Measurements from ENCODE around the gene CCND2. TPM values are rescaled to one million over a fixed set of nuclear protein-coding genes. Genes with fewer than 3 reads are reported as not detected.

Gene CCND2
- total and polyA plus RNA-seq, 2 of the 8 experiments (the other 6 are each of a cell fraction or from before 2014, with no cell fraction given): 41.7 to 223 TPM

DNA sequence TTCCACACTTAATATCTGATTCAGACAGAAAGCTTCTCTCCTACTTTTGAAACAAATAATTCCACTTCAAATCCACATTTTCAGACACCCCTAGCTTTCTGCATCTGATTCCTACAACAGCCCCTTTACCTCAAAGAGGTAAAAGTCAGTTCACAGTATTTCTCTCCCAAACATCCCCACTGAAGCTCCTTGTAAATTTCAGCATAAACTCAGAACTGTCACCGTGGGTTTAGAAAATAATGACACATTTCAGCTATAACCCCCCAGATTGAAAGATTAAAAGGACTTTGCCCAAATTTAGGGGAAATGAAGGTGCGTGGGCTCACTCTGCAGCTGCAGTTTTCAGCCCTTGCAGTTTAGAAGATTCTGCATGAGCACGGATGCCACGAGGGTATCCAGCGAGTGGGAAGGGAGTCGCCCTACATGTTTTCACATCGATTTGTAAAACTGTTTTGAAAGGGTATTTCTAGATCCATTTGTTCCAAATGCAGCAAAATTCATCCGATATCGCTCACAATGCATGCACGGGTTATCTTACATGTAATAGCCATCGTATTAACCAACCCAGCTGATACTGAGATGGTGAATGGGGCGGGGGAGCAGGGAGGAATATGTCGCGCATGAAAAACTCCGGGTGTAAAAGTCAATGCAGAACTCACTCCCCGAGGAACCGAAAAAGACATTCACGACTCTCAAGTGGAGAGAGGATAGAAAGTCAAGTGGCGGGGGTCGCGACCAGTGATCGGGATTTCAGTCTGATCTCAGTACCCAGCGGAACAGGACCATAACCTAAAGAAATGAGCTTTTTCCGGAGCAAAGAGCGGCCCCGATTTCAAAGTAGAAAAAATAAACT is 5.0 kb upstream of the CCND2 start:
- H4K5ac ChIP-seq (ENCODE audit: insufficient read length, low read depth, low read length): no peak overlapping the region
- DNase-seq (ENCODE audit: low read depth in 1 of 2, low spot score in 2 of 2) (no peak), FAIRE-seq (no peak)
- H3K79me1 ChIP-seq (ENCODE audit: low read depth, low read length): no peaks in the 10 kb centered on the region
- peak overlapping the region; percentile 27 for H4K91ac ChIP-seq (replicated peaks; ENCODE audit: insufficient read length, low read length)
- H3K9ac ChIP-seq (replicated peaks in 1 of 4; ENCODE audit: extremely low read depth in 1 of 4, low read depth in 3 of 4, low read length in 3 of 4): peak overlapping the region in 2 of 4 experiments; percentile 35 to 53; a peak in 2 of 7 replicates
- no peak overlapping the region for H2BK20ac ChIP-seq (ENCODE audit: low read length)
- no peaks in the 10 kb centered on the region for H3K79me2 ChIP-seq (ENCODE audit: control insufficient read depth in 1 of 2, insufficient read depth in 2 of 2, low read length in 2 of 2)
- no peak overlapping the region for H2AK5ac ChIP-seq (ENCODE audit: low read depth, low read length)
- no peak overlapping the region for H2AFZ ChIP-seq (ENCODE audit: low read length)
- H2BK12ac ChIP-seq (ENCODE audit: low read depth, low read length): no peak overlapping the region
- H3K27me3 ChIP-seq (replicated peaks in 1 of 4; ENCODE audit: control insufficient read depth in 3 of 4, extremely low read depth in 1 of 4, insufficient read depth in 3 of 4, low read length in 3 of 4): peaks cover 3 to 45% (median 26%) of the 10 kb centered on the region in 4 experiments; a peak in 6 of 7 replicates
- H4K8ac ChIP-seq (ENCODE audit: extremely low read depth, insufficient read depth, low read length): no peak overlapping the region
- H3K36me3 ChIP-seq (ENCODE audit: control insufficient read depth in 2 of 4, insufficient read depth in 4 of 4, low read length in 3 of 4): no peaks in the 10 kb centered on the region
- peak overlapping the region; percentile 77 to 99 for H3K4me2 ChIP-seq (ENCODE audit: insufficient read depth in 1 of 2, low read depth in 2 of 2, low read length in 2 of 2)
- no peak overlapping the region for H3K4ac ChIP-seq (replicated peaks; ENCODE audit: insufficient read length, low read depth, low read length)
- H3K56ac ChIP-seq (replicated peaks; ENCODE audit: insufficient read length, low read depth, low read length): no peak overlapping the region
- no peak overlapping the region for H3K23ac ChIP-seq (ENCODE audit: insufficient read length)
- whole genome bisulfite sequencing, 2 experiments (ENCODE audit: extremely low coverage in 1 of 2, insufficient coverage in 1 of 2, insufficient read length in 1 of 2, insufficient replicate concordance in 2 of 2, low coverage in 1 of 2, low lambda C conversion rate in 2 of 2, missing lambda C conversion rate in 1 of 2): 3% methylated on average over 26 of the region's 26 CpGs; no CpG with 5 or more reads in 1 of the 2 experiments
- H3K9me3 ChIP-seq (ENCODE audit: insufficient read depth in 2 of 2, low read depth in 1 of 2, low read length in 1 of 2): no peaks in the 10 kb centered on the region
- no peak overlapping the region for H3K14ac ChIP-seq (ENCODE audit: insufficient read length)
- no peak overlapping the region for H3K27ac ChIP-seq (ENCODE audit: low read depth, low read length)
- TF ChIP-seq RNF2 (IDR thresholded peaks at IDR 0.05; ENCODE audit: borderline replicate concordance, low read depth, low read length, missing control alignments, poor library complexity, severe bottlenecking) (peak; percentile 77), SUZ12 (IDR thresholded peaks at IDR 0.05; ENCODE audit: low read length) (peak; percentile 63), BACH1 (IDR thresholded peaks at IDR 0.05; ENCODE audit: low read length) (peak; percentile 12; the same call in 1 of the 2 replicates), CEBPB (IDR thresholded peaks at IDR 0.05; ENCODE audit: low read depth, low read length) (no peak), CHD2 (IDR thresholded peaks at IDR 0.05; ENCODE audit: low read length) (0 out of 2 replicates have a peak, but pooled peaks have one; percentile 2), EZH2 (IDR thresholded peaks at IDR 0.05; ENCODE audit: low read depth, low read length, severe bottlenecking) (peak; percentile 55), CHD1 (IDR thresholded peaks at IDR 0.05; ENCODE audit: low read depth, low read length) (no peak)
- H2BK15ac ChIP-seq (ENCODE audit: low read length): no peak overlapping the region
- CTCF ChIA-PET (ENCODE audit: partially characterized antibody): interaction anchor here (0.6 to 1.8 kb wide), 9 partner anchors 9 to 383 kb away, joined by 3 to 7 read pairs (median 4); no protein-coding TSS in a partner anchor
- no peaks in the 10 kb centered on the region for H4K20me1 ChIP-seq (replicated peaks in 1 of 2; ENCODE audit: control insufficient read depth in 1 of 2, insufficient read depth in 2 of 2, low read length in 2 of 2)
- POLR2A ChIA-PET (ENCODE audit: partially characterized antibody): interaction anchor here (0.7 to 29.3 kb wide), 20 partner anchors 9 to 266 kb away, joined by 3 to 531 read pairs (median 4); no protein-coding TSS in a partner anchor
- H3K4me3 ChIP-seq (ENCODE audit: extremely low read depth in 1 of 4, insufficient read depth in 2 of 4, low read depth in 3 of 4, low read length in 4 of 4): peak overlapping the region; percentile 69 to 97 (median 74)
- no peak overlapping the region for H2BK5ac ChIP-seq (ENCODE audit: low read depth, low read length)
- no peak overlapping the region for H2BK120ac ChIP-seq (replicated peaks; ENCODE audit: low read depth, low read length)
- H3K4me1 ChIP-seq (replicated peaks in 1 of 4; ENCODE audit: control insufficient read depth in 3 of 4, insufficient read depth in 4 of 4, low read length in 3 of 4): peaks cover 4 to 20% (median 9%) of the 10 kb centered on the region in 4 experiments
- no peak overlapping the region for H3K18ac ChIP-seq (ENCODE audit: extremely low read depth, low read length)
- H3K23me2 ChIP-seq (ENCODE audit: low read depth, low read length): peaks cover 32% of the 10 kb centered on the region
